ENCODE results near the gene LGALS14.

GRCh38 chr19:39749981-39750380 lies 45.7 kb downstream of the LGALS14 start:
- TF ChIP-seq CTCF (conservative IDR thresholded peaks at IDR 0.05) (no peak), ZFX (IDR thresholded peaks at IDR 0.05) (no peak)
